ENCODE measurements around the gene SPIRE2. TPM values are rescaled to one million over a fixed set of nuclear protein-coding genes. Genes with fewer than 3 reads are reported as not detected.

Gene SPIRE2
- total and polyA plus RNA-seq, 9 of the 15 experiments (the other 6 are each of a cell fraction or from before 2014, with no cell fraction given) = 0.70 to 7.5 (median 4.6) TPM

GRCh38 chr16:89873109-89873971 is 45.1 kb downstream of the SPIRE2 start, which contains the start of gene TCF25 (continued):
- TF ChIP-seq CCNT2 (IDR thresholded peaks at IDR 0.05; ENCODE audit: borderline replicate concordance, extremely low read depth, insufficient read length, low read depth, low read length) (peak; percentile 33), EGR1 (conservative IDR thresholded peaks at IDR 0.05) (peak; percentile 25; the same call in 1 of the 2 replicates), EHMT2 (IDR thresholded peaks at IDR 0.05) (no peak), TARDBP (IDR thresholded peaks at IDR 0.05) (no peak), E2F3 (CRISPR knock-in tag; IDR thresholded peaks at IDR 0.05) (peak; percentile 95), ZC3H8 (IDR thresholded peaks at IDR 0.05) (no peak), MBD2 (IDR thresholded peaks at IDR 0.05; ENCODE audit: borderline replicate concordance, low read depth) (peak; percentile 69), KLF10 (CRISPR knock-in tag; IDR thresholded peaks at IDR 0.05) (no peak), SLC30A9 (CRISPR knock-in tag; IDR thresholded peaks at IDR 0.05) (no peak), ZNF584 (CRISPR knock-in tag; IDR thresholded peaks at IDR 0.05; ENCODE audit: low read depth) (no peak), ZNF695 (CRISPR knock-in tag; IDR thresholded peaks at IDR 0.05) (no peak), SP2 (IDR thresholded peaks at IDR 0.05; ENCODE audit: extremely low read depth, low read depth, low read length, poor library complexity, severe bottlenecking) (no peak), ZBTB33 (CRISPR knock-in tag; IDR thresholded peaks at IDR 0.05) (no peak), SP1 (CRISPR knock-in tag; IDR thresholded peaks at IDR 0.05) (0 out of 2 replicates have a peak, but pooled peaks have one; percentile 9), STAT5A (IDR thresholded peaks at IDR 0.05; ENCODE audit: borderline replicate concordance, low read length) (no peak), KDM2B (CRISPR knock-in tag; IDR thresholded peaks at IDR 0.05) (0 out of 2 replicates have a peak, but pooled peaks have one; percentile 75), HES1 (IDR thresholded peaks at IDR 0.05; ENCODE audit: low read depth) (no peak), ZNF263 (CRISPR knock-in tag; IDR thresholded peaks at IDR 0.05; ENCODE audit: borderline replicate concordance) (peak; percentile 62; the same call in 1 of the 2 replicates), PTRF (tag; IDR thresholded peaks at IDR 0.05) (no peak), FOXJ3 (CRISPR knock-in tag; IDR thresholded peaks at IDR 0.05) (no peak), CBX3 (IDR thresholded peaks at IDR 0.05; ENCODE audit: borderline replicate concordance in 1 of 2, low read length in 2 of 2) (peak in 1 of 2 experiments; percentile 9; a peak in 1 of 3 replicates)
- TF ChIP-seq, protein P1, sequence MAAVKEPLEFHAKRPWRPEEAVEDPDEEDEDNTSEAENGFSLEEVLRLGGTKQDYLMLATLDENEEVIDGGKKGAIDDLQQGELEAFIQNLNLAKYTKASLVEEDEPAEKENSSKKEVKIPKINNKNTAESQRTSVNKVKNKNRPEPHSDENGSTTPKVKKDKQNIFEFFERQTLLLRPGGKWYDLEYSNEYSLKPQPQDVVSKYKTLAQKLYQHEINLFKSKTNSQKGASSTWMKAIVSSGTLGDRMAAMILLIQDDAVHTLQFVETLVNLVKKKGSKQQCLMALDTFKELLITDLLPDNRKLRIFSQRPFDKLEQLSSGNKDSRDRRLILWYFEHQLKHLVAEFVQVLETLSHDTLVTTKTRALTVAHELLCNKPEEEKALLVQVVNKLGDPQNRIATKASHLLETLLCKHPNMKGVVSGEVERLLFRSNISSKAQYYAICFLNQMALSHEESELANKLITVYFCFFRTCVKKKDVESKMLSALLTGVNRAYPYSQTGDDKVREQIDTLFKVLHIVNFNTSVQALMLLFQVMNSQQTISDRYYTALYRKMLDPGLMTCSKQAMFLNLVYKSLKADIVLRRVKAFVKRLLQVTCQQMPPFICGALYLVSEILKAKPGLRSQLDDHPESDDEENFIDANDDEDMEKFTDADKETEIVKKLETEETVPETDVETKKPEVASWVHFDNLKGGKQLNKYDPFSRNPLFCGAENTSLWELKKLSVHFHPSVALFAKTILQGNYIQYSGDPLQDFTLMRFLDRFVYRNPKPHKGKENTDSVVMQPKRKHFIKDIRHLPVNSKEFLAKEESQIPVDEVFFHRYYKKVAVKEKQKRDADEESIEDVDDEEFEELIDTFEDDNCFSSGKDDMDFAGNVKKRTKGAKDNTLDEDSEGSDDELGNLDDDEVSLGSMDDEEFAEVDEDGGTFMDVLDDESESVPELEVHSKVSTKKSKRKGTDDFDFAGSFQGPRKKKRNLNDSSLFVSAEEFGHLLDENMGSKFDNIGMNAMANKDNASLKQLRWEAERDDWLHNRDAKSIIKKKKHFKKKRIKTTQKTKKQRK (IDR thresholded peaks at IDR 0.05; ENCODE audit: borderline replicate concordance, low read depth, low read length) = no peak

Data from K562 (cell line).